DOHH2 (cell line): Measurements from ENCODE around the gene CPLANE2.

Experiments used
- EZH2phosphoT487 ChIP-seq: fragments of 200-600 bp; sonication (generic); IDR thresholded peaks from 2 replicates; pipeline ENCODE4 v1.6.1; 2017; ENCODE audit warnings: borderline replicate concordance, mild to moderate bottlenecking, antibody characterized with exemption, low read length, moderate library complexity, mixed read lengths
- TF ChIP-seq, protein P1 (sequence below): fragments of 200-600 bp; sonication (generic); IDR thresholded peaks from one replicate; pipeline ENCODE4 v1.5.1; 2014; ENCODE audit warnings: antibody characterized with exemption, mild to moderate bottlenecking, low read depth, low read length; ENCODE audit not compliant: poor library complexity, severe bottlenecking

DNA sequence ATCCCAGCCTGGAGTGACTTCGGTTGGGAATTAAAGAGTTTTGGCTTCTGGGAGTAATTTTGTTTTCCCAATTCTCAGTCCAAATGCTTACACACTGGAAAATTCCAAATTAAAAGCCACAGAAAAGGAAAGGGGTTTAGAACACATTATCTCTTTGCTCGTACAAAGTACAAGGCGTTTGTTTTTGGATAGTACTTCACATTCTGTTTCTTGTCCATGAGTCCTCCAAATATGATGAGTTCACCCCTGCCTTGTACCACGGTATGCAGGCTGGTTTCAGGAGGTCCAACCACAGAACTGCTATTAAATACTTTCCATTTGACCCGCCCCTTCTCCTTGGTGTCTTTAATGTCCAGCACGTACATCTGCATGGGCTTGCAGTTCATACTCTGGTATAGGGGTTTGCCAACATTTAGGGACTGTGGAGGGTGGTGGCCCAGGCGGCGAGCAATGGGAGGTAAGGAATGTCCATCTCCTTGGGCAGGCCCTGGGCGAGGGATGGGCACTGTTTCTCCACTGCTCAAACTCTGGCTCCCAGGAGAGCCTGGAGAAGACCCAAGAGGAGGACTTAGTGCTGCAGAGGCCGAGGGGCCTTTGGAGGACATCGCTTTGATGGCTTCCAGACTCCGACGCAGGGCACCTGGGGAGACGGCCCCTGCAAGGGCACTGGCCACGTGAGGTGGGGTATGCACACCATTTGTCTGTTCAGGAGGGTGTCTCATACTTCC lies 13.7 kb upstream of the CPLANE2 start:
- TF ChIP-seq, protein P1, sequence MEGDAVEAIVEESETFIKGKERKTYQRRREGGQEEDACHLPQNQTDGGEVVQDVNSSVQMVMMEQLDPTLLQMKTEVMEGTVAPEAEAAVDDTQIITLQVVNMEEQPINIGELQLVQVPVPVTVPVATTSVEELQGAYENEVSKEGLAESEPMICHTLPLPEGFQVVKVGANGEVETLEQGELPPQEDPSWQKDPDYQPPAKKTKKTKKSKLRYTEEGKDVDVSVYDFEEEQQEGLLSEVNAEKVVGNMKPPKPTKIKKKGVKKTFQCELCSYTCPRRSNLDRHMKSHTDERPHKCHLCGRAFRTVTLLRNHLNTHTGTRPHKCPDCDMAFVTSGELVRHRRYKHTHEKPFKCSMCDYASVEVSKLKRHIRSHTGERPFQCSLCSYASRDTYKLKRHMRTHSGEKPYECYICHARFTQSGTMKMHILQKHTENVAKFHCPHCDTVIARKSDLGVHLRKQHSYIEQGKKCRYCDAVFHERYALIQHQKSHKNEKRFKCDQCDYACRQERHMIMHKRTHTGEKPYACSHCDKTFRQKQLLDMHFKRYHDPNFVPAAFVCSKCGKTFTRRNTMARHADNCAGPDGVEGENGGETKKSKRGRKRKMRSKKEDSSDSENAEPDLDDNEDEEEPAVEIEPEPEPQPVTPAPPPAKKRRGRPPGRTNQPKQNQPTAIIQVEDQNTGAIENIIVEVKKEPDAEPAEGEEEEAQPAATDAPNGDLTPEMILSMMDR: no peak
- TF ChIP-seq EZH2phosphoT487: no peak
